HG03066 (cell line): ENCODE measurements around the gene NACAD.
A peak's percentile ranks its signal among the peaks of the same experiment; 100 is the strongest.

Experiments
- ATAC-seq: cut with Tn5 transposase; IDR thresholded peaks from one replicate; pipeline ENCODE4 v1.9.1; 2021; ENCODE audit warnings: low read depth; ENCODE audit not compliant: unreplicated experiment

NACAD gene

DNA sequence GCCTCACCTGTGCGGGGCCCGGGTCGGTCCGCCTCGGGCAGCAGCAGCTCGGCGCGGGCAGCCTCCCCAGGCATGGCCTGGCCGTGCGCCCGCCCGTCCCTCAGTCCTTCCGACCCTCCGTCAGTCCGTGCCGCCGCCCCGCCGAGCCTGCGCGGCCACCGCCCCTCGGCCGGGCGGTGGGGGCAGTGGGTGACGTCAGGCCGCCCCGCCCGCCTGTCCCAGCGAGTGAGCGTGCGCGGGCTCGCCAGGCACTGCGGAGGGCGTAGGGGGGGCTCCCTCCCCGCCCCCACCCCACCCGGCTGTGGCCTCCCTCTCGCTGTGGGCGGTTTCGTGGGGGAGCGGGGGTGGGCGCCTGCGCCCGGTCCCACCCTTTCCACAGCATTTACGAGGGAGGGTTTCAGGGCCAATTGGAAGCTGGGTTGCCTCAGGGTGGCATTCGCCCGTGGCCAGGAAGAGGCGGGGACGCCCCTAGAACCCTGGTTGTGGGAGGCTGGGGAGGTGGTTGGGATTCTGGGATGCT is at the start of gene NACAD:
TSS of gene NACAD (minus strand) at position 149 of the 520 bp plus-strand sequence. CDS start at position 74, 75 bp downstream.
- ATAC-seq: no peak

DNA sequence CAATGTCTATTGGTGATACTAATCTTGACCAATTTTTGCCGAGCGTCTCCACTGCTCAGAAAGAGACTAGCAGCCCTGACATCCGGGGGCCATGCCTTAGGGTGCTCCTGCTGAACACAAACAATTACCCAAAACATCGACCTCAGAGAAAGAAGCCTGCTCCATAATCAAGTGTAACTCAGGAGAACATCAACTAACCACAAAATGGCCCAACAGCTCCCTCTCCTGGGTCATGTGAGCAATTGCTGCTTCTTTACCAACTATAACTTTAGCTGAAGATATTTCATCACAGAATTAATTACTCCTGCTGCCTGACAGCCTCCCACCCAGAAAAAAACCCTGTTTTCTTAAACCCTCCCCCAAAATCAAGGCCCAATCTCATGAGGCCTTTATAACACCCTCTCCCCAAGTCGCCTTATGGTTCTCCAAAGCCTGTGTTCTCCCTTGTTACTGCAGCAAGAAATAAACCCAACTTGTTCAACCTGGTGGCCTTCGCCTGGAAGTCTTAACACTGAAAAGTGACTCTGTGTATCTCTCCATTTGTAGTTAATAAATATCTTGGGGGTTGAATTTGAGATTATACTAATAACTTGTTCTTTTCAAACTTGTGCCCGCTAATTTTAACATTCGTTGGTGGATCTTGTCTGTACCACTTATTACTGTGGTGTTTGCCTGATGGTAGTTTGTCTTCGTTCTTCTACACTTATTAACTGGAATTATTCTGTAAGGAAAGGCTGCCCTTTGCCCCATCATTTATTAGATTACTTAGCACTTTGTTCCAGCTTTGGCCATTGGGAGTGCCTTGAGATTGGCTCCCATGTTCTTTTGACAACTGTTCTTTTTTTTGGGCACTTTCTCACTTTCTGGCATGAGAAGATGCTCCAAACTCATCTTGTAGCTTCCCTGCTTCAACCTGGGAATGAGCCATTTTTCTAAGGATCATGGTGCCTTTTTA is 47.6 kb upstream of the NACAD start:
- peak; percentile 59 for ATAC-seq

- ATAC-seq: no peak
Measured at GRCh38 chr7:45133877-45134276, 45.1 kb upstream of the NACAD start.

GRCh38 chr7:45133352-45133751 is 44.6 kb upstream of the NACAD start:
- ATAC-seq: no peak

DNA sequence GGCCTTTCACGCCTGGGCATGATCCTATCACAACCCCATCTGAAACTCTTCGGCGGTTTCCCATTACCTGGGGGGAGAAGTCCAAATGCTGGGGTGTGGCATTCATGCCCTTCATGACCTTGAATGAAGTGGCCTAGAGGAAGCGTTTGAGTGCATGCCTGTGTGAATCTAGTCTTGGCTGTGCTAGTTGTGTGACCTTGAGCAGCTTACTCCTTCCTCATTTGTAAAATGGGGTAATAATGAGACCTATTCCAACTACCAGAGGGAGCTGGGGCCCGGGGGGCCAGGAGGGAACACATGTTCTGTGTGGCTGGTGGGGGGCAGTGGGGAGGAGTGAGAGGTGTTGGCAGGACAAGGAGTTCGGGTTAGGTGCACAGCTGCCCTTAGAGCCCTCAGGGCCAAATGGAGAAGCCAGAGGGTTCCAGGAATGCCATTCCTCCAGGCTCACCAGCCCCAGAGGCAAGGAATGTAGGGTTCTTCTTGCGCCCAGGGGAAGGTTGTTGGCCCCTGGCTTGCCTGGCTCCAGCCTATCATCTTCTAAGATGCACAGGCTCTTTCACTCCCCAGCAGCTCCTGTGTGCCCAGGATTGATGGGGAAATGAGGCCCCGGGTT is 44.0 kb upstream of the NACAD start:
- ATAC-seq: no peak

- ATAC-seq: no peak
Measured at GRCh38 chr7:45131891-45132290, 43.1 kb upstream of the NACAD start.

- no peak for ATAC-seq
Measured at GRCh38 chr7:45130910-45131309, 42.1 kb upstream of the NACAD start.

GRCh38 chr7:45129906-45130305 is 41.1 kb upstream of the NACAD start:
- ATAC-seq: no peak

DNA sequence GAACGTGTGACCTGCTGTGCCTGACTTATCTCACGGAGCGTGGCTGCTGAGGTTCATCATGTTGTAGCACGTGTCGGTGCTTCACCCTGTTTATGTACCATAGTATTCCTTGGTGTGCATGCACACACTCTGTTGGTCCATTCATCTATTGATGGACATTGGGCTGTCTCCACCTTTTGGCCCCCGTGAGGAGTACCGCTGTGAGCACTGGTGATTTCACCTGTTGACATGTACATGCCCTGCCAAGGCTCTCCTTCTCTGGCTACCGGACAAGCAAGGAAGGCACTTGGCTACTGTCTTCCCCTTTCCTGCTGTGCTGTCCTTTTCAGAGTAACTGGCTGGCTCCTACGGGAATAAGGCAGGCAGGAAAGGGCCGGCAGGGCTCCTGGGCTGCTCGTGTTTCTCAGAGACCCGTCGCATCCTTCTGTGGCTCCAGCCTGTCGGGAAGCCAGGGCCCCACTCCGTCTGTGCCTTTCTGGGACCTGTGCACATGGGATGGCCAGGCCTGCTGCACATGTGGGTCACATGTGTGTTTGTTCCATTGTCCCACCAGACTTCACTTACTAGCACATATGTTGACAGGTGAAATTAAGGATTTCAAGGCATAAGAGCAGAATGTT is 40.5 kb upstream of the NACAD start:
- ATAC-seq: no peak

GRCh38 chr7:45126920-45127319 is 38.2 kb upstream of the NACAD start:
- no peak for ATAC-seq

DNA sequence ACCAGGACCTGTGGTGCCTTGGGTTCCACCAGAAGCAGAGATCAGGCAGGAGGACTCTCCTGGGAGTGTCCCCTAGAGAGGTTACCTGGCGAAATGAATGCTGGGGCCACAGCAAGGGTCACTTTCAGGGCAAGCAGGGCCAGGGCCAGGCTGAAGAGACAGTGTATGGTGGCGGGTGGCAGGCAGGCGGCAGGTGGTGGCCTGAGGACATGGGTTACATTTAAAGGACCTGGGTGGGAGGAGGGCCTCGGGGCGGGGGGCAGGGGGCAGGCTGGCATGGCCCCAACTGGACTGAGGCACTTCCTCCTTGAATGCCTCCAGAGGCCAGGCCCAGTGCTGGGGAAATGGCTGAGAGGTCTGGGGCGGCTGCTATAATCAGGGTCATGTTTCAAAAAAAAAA is 37.4 kb upstream of the NACAD start:
- ATAC-seq: no peak

GRCh38 chr7:45125193-45125904 is 36.6 kb upstream of the NACAD start:
- ATAC-seq: no peak

- ATAC-seq: no peak
Measured at GRCh38 chr7:45123913-45124710, 35.3 kb upstream of the NACAD start.

DNA sequence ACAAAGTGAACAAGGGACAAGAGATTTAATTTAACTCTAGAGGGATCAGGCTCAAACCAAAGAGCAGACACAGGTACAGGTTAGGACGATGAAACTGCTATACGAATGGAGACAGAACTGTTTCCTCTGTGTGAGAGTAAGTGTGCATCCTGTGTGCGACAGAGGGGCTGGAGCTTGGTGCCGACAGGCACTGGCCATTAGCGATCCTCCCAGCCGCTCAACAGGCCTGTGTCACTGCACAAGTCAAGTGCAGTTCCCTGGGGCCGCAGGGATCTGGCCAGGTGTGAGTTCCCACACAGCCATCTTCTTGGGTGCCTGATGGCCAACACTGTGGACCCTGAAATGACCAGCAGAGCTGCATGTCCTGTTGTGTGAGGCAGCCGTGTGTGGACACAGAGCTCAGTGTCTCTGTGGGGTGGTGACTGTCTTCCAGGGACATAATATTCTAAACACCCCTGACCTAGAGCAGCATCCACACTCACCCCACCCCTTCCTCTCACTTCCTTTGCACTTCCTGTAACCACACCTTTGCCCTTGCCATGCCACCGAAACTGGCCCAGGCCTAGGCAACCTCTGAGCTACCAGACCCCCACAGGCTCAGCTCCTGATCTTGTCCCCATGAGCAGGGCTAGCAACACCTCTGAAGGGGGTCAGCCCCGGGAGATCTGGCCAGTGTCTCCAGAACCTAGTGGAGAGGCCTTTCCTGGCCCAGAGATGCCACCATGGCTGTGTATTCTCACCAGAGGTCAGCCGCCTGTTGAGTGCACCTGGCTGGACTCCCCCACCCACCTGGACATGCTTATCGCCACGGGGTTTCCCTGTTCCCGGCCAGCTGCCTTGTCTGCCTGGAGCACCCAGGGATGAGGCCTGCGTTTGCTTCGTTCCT is 34.4 kb upstream of the NACAD start:
- ATAC-seq: no peak

GRCh38 chr7:45119550-45119949 is 30.8 kb upstream of the NACAD start:
- no peak for ATAC-seq

DNA sequence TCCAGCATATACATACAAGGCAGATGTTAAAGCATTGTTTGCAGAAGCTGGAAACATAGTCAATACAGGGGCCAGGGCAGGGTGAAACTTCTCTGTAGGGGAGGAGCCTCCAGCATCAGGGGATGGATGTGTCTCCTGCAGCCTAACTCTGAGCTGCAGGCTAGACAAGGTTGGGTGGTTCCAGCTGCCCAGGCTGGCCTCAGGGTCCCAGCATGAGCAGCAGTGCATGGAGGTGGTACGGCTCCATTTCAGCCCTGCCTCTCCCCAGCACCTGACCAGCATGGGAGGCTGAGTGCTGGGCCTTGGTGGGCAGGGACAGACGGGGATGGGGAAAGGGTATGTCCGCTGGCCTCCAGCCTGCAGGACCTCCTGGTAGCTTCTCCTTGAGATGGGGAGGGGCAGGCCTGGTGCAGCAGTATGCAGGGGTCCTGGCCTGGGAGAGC is 30.1 kb upstream of the NACAD start:
- ATAC-seq: no peak

DNA sequence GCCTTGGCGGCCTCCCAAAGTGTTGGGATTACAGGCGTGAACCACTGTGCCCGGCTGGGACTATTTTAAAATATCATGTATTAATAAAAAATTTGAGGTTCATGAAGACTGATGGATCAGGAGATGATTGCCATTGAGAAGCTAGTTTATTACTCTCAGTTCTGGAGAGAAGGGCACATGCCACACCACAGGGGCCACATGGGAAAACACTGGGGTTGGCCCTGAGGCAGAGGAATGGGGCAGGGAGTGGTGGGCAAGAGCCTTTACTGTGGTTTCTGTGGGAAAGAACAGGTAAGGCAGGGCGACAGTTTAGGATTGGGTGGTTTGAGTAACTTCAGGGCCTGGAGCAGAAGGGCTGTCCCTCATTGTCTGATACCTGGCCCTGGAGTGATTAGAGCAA is 29.5 kb upstream of the NACAD start:
- ATAC-seq: no peak

GRCh38 chr7:45117582-45117981 is 28.8 kb upstream of the NACAD start:
- ATAC-seq: no peak

GRCh38 chr7:45116048-45116447 is 27.3 kb upstream of the NACAD start:
- ATAC-seq: no peak
